HG03521 (cell line): ENCODE results near the gene SPIN3.
"Not testable (repeated sequence)": the region's sequence is repeated elsewhere in the genome, so short reads cannot be mapped to it uniquely, and the experiment has no call there.

Experiments used
- ATAC-seq: cut with Tn5 transposase; IDR thresholded peaks from one replicate; pipeline ENCODE4 v1.9.1; 2021; ENCODE audit warnings: mild to moderate bottlenecking, moderate library complexity; ENCODE audit not compliant: unreplicated experiment

SPIN3 gene

DNA sequence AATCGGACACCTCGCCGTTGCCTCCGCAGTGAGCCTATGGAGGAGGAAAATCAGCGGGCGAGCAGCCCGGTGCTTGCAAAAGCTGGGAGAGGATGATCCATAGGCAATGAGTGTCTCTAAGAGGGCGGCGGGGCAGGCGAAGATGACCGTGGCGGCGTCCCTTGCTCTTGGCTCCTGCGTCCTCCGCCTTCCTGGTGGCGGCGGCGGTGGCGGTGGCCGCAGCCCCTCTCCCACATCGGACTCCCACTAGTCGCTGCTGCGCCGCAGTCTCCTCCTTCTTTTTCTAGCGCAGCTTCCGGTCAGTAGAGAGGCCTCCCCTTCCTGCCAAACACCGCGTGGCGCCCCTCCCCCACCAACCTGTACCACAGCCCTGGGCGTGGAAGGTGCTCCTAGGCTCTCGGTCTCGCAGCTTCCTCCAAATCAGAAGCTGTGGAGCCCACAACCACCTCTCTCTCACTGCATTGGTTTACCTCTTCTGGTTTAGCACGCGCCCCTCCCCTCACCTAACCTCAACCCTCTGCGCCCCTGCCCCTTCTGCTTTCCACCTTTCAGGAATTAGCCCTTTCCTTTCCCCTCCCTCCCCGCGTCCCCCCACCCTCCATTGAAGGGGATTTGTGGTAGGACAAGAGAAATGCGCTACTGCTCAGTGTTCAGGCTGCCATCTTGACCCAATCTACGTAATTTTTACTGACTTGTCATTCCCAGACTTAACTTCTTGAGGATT, at the start of gene SPIN3:
Gene SPIN3, minus strand, starts transcription at position 271 of the 724 bp plus-strand sequence. CDS start 594 bp downstream, outside the sequence.
- ATAC-seq, result peak; percentile 98

DNA sequence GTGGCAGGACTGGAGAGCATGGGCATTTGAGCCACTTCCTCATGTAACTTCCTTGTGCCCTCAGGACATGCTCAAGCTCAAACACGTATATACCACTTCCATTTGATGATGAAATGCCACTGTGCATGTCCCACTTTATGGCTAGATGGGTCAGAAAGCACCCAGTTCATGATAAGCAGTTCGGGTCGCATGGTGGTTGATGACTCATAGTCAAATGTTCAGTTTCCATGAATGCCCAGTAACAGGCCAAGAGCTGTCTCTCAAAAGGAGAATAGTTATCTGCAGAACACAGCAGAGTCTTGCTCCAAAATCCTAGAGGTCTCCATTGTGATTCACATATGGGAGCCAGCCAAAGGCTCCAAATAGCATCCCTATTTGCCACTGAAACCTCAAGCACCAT, 48.9 kb upstream of the SPIN3 start:
- no peak for ATAC-seq

DNA sequence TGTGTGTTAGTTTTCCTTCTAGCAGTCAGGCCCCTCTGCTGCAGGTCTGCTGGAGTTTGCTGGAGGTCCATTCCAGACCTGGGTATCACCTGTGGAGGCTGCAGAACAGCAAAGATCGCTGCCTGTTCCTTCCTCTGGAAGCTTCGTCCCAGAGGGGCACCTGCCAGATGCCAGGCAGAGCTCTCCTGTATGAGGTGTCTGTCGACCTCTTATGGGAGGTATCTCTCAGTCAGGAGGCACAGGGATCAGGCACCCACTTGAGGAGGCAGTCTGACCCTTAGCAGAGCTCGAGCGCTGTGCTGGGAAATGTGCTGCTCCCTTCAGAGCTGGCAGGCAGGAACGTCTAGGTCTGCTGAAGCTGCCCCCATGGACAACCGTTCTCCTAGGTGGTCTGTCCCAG, 41.9 kb upstream of the SPIN3 start:
- ATAC-seq, result not testable (repeated sequence)

DNA sequence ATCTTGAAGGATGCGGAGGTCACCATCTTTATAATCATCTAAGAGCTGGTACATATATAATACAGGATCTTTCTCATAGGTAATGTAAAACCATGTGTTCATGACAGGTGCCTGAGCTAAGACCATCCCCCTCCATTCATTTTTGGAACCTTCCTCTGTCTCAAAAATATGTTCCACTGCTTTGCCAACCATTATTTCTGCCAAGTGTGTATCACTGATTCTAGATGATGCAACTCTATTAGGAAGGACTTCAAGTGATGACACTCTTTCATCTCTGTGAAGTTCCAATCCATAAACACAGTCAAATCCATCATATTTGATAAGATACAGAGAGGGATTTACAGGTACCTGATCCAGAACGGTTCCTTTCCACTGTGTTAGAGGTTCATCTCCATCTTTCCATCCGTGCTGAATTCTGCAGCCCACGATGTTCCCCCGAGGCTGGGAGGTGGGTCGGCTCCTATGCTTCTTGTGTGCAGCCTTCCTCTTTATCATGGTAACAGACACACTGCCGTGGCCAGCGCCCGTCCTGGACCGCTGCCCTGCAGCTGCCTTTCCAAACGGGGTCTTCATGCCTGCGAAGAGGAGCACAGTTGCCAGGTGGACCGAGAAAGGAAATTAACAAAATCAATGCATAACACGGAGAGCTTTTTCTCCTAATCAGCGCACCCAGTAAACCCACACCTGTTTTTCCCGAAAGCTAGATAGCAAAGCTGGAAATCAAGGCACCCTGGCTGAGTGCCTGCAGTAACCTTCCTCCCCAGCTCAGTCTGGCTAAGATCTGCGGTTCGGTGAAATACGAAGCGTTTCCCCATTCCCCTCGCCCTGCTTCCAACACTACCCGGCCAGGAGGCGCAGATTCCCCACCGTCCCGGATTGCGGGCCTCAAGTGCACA, 718 bp downstream of the SPIN3 start:
- ATAC-seq, result no peak

DNA sequence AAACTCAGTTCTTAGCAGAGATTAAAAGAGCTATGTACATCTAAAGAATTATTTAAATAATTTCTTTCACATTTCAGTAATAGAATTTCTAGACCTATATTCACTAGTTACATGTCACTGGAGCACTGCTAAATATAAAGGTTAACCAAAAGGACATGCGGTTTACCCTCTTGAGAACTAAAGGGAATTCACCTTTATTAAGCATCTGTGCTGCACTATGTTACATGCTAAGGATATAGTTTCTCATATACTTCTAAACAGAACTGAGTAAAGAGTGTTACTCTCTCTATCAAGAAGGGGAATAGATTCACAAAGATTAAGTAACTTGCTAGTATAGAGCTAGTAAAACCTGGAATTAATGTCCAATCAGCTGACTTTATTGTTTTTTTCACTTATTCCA, 7.6 kb downstream of the SPIN3 start:
- ATAC-seq, result no peak

DNA sequence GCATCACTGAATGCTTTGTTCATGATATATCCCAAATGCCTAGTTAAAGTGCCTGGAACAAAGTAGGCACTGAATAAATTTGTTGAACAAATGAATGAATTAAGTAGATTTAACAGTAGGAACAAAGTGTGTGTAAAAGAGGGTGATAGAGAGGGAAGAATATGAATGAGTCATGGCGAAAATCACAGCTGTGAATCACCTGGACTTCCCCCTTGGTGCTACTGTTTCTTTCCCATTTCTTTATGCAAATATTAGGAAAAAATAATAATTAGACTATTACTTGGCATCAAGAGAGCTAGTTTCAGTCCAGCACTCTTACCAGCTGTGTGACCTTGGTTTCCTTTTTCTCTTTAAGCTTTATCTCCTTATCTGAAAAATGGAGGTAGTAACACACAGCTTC, 9.2 kb downstream of the SPIN3 start:
- ATAC-seq, result no peak

DNA sequence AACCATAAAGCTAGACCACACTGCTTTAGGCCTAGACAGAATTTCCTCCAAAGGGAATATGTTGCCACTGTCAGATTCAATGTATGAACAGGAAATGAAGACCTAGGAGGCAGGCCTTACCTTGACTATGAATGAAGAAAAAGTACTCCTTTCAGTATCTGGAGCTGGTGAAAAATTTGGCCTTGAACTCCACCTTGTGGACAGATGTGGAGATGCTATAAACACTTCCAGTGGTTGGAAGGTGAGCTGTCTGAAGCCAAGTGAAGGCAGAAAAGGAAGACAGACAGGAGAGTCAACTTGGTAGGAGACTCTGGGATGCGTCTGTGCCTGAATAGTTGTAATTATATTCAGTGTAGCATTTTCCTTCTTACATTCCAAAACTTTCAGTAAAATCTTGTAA, 17.2 kb downstream of the SPIN3 start:
- ATAC-seq, result peak; percentile 73

DNA sequence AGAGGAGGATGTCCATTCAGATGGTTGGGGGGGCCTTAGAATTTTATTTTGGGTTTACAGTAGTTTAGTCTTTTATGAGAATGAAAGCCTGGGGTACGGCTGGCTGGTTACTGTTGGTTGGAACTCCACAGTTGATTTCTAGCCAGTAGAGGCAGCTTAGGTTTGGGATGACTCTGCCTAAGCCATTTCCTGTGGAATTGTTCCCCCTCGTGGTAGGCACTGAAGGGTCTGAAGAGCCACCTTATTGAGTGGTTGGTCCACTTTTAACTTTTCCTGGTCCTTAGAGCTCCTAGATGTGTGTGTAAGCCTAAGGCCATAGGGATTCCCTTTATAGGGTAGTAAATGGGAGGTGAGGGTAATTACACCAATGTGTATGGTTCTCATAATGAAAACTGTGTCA, 19.7 kb downstream of the SPIN3 start:
- ATAC-seq, result no peak

DNA sequence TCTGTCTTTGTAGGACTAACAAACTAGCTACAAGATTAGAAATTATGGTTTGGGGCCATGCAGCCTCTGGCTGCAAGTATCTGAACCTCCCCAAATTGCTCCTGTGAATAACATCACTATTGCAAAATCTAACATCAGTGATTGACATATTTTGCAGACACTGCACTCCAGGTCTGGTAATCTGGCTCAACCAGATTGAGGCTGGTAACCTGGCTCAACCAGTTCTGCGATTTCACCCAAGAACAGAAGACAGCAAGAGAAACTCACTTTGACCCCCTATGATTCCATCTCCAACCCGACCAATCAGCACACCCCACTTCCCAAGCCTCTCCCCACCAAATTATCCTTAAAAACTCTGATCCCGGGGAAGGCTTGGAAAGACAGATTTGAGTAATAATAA, 20.9 kb downstream of the SPIN3 start:
- ATAC-seq, result no peak

DNA sequence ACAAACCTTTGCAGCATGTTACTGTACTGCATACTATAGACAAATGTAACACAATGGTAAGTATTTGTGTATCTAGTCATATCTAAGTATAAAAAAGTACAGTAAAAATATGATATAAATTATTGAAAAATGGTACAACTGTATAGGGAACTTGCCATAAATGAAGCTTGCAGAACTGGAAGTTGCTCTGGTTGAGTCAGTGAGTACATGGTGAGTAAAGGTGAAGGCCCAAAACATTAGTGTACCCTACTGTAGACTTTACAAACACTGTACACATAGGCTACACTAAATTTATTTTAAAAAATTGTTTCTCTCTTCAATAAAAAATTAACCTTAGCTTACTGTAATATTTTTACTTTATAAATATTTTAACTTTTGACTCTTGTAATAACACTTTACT, 25.8 kb downstream of the SPIN3 start:
- no peak for ATAC-seq

DNA sequence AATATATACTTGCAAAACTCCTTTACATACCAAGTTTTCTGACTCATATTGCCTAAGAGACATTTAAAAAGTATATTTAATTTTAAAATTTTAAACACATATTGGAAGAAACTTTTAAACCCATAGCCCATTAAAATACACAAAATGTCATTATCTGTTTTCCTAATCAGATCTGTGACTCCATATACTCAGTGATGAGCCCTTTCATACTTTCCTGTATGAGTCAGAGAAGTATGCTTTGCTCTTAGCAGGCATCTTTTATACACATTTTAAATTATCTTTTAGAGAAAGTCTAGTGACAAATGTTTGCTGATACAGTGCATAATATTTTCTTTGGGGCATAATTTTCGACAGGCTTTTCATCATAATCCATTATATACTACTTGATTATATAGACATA, 26.4 kb downstream of the SPIN3 start:
- no peak for ATAC-seq

DNA sequence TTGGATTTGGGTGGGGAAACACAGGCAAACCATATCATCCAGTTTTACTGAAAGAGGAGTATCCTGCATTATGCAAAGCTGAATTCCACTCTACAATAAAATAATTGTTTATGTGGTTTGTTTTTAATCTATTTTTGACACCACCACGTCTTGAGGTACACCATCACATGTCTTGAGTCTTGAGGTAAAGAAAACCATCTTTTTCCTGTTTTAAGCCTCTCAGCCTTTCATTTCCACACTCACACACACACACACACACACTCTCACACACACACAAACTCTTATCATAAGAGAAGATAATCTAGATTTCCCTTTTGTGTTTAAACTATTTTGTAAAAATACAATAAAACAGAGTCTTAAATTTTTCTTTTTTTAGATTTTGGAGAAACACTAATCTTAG, 32.0 kb downstream of the SPIN3 start:
- ATAC-seq, result no peak

DNA sequence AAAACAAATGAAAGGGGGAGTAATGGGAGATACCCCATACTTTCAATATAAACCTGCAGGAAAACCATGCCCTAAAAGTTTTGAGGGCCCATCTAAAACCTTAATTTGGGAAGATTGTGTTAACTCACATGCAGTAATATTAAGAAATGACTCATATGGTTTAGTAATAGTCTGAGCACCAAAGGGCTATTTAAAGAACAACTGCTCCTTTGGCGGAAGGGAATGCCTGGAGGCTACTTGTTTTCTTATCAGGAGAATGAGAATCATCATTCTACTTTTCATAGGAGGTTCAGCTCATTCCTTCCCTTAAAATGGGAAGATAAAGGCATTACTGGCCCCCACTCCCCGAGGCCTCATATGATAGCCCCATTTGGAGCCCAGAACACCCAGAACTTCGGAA, 47.6 kb downstream of the SPIN3 start:
- ATAC-seq, result no peak

DNA sequence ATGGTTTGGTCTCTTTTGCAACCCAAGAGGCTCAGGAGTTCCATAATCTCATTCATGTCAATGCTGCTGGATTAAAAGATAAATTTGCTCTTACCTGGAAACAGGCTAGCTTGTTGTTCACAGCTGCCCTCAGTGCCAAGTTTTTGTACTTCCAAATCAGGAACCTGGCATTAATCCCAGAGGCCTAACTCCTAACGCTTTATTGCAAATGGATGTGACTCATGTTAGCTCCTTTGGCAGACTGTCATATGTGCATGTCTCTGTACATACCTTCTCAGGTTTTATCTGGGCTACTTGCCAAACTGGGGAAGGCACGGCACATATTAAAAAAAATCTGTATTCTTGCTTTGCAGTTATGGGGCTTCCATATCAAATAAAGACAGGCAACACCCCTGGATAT, 49.1 kb downstream of the SPIN3 start:
- not testable (repeated sequence) for ATAC-seq

DNA sequence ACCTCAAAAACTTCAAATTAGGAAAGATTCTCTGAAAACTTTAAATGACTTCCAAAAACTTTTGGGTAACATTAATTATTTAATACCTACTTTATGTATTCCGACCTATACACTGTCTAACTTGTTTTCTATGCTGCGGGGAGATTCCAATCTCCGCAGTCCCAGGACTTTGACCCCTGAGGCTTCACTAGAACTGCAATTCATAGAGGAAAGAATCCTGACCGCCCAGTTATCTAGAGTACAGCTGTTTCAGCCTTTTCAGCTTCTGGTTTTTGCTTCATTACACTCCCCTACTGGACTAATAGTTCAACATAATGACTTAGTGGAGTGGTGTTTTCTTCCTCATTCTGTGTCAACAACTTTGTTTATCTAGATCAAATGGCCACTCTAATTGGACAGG, 50.1 kb downstream of the SPIN3 start:
- ATAC-seq, result not testable (repeated sequence)

DNA sequence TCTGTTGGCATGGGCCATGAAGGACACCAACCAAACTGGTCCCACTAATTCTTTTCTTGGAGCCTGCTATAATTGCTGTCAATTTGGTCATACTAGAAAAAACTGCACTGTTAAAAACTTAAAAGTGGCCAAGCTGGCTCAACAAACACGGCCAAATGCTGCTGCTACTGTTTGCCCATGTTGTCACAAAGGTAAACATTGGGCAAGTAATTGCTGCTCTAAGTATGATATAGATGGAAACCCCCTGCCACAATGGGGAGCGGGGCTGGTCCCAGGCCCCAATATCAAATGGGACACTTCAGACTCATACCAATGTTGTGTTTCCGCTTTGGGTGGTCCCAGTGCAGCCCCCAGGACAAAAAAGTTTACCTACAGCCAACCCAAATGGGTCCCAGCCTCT, 52.1 kb downstream of the SPIN3 start:
- no peak for ATAC-seq
